Coronary artery (tissue), 2 donors: ENCODE data around the gene FIGLA.
"Not testable (repeated sequence)": the region's sequence is repeated elsewhere in the genome, so short reads cannot be mapped to it uniquely, and the experiment has no call there.

Experiments
- DNase-seq: peaks from one replicate; pipeline ENCODE4 v3.0.0-alpha.2; 2017; ENCODE audit warnings: low spot score
- H3K27ac ChIP-seq, 2 donors: fragments of 200-600 bp; sonication (generic); one replicate each; pipeline ENCODE4 v1.5.1; 2016 to 2019
- H3K4me3 ChIP-seq: fragments of 200-600 bp; sonication (generic); 2 replicates; pipeline ENCODE4 v1.5.1; 2016; ENCODE audit warnings: mild to moderate bottlenecking, moderate library complexity
- TF ChIP-seq, protein P1 (sequence below): fragments of 200-600 bp; sonication (generic); IDR thresholded peaks from one replicate; pipeline ENCODE4 v1.5.1; 2019; ENCODE audit warnings: antibody characterized with exemption

The FIGLA gene

DNA sequence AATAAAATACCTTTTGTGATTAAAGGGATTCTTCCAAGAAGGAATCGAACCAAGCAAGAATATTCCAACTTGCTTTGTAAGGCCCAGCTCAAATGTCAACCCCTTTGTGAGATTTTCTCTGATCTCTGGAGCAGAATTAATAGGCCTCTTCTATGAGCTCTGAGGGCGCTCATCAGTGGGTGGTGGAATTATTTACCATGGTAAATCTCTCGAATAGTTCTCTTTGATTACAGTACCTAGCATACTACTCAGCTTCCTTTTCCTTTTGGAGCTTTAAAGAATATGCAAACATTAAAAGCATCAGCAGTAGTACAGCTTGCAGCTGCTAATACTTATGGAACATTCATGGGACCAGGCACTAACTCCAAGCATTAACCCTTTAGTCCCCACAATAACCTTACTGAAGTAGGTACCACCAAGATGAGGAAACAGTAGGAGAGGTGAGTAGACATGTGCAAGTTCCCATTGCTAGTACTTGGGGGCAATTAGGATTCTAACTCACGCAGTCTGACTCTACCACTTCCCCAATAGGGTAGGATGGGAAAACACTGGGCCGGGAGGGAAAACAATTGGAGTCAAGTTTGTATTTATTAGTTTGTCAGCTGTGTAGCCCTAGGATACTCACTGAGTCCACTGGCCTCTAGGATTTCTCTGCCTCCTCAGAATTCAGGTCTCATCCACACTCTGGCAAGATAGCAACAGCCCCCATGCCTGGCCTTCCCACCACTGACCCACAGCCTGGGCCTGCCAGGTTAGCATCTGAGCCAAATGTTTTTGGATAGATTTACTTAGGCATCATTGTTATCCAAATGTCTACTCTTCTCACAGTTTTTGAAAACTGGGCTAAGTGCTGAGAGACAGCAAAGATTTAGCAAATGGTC, 44.1 kb downstream of the FIGLA start:
- no peak overlapping the region for H3K4me3 ChIP-seq
- no peak for DNase-seq
- TF ChIP-seq, protein P1, sequence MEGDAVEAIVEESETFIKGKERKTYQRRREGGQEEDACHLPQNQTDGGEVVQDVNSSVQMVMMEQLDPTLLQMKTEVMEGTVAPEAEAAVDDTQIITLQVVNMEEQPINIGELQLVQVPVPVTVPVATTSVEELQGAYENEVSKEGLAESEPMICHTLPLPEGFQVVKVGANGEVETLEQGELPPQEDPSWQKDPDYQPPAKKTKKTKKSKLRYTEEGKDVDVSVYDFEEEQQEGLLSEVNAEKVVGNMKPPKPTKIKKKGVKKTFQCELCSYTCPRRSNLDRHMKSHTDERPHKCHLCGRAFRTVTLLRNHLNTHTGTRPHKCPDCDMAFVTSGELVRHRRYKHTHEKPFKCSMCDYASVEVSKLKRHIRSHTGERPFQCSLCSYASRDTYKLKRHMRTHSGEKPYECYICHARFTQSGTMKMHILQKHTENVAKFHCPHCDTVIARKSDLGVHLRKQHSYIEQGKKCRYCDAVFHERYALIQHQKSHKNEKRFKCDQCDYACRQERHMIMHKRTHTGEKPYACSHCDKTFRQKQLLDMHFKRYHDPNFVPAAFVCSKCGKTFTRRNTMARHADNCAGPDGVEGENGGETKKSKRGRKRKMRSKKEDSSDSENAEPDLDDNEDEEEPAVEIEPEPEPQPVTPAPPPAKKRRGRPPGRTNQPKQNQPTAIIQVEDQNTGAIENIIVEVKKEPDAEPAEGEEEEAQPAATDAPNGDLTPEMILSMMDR: no peak
- no peak overlapping the region for H3K27ac ChIP-seq

GRCh38 chr2:70745276-70745825, 45.1 kb downstream of the FIGLA start:
- TF ChIP-seq, protein P1: no peak
- Histone ChIP-seq H3K4me3 (no peak overlapping the region), H3K27ac (no peak overlapping the region)
- no peak for DNase-seq

- no peak overlapping the region for H3K4me3 ChIP-seq
- TF ChIP-seq, protein P1: no peak
- no peak overlapping the region for H3K27ac ChIP-seq
- no peak for DNase-seq
These were observed 46.0 kb downstream of the FIGLA start for GRCh38 chr2:70744397-70744796.

GRCh38 chr2:70743677-70744076, 46.8 kb downstream of the FIGLA start:
- Histone ChIP-seq H3K4me3 (no peak overlapping the region), H3K27ac (no peak overlapping the region)
- TF ChIP-seq, protein P1: no peak
- DNase-seq: no peak

- TF ChIP-seq, protein P1: no peak
- no peak for DNase-seq
- Histone ChIP-seq H3K27ac (no peak overlapping the region), H3K4me3 (no peak overlapping the region)
These were observed 47.4 kb downstream of the FIGLA start for GRCh38 chr2:70743068-70743467.

DNA sequence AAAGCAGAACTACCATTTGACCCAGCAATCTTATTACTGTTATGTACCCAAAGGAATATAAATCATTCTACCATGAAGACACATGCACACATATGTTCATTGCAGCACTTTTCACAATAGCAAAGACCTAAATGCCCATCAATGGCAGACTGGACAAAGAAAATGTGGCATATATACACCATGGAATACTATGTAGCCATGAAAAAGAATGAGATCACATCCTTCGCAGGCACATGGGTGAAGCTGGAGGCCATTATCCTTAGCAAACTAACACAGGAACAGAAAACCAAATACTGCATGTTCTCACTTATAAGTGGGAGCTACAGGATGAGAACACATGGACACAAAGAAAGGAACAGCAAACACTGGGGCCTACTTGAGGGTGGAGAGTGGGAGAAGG, 51.0 kb downstream of the FIGLA start:
- not testable (repeated sequence) for H3K27ac ChIP-seq, H3K4me3 ChIP-seq, DNase-seq

DNA sequence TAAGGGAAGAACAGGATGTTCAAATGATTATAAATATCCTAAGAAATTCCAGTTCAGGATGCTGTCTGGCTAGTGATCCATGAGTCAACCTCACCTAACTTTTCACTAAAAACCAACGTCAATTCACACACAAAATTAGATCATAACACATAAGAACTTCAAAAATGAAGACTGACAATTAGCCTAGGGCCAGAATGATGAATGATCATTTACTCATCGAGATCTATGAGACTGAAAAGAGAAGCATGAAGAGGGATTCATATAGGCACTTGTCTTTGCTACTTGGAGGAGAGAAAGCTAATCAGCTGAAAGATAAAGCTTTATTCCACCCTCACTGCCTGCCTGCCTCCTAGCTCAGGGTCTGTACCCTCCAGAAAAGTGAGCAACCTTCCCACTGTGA, 52.3 kb downstream of the FIGLA start:
- TF ChIP-seq, protein P1: no peak
- no peak for DNase-seq
- Histone ChIP-seq H3K4me3 (no peak overlapping the region), H3K27ac (no peak overlapping the region)
